Common myeloid progenitor, CD34-positive (primary cell): Measurements from ENCODE around the gene PCID2.

ENCODE experiments used
- CTCF ChIA-PET: fragments of 350-600 bp; sonication (Branson Sonifier 250); formaldehyde crosslinking; loops from one replicate; lab custom pipeline; 2021; ENCODE audit warnings: antibody characterized with exemption; lab: Charles Lee
- POLR2A ChIA-PET: fragments of 350-600 bp; sonication (Branson Sonifier 250); formaldehyde crosslinking; loops from one replicate; lab custom pipeline; 2021; ENCODE audit warnings: antibody characterized with exemption; lab: Charles Lee
- DNase-seq, 3 donors: peaks; one replicate each; pipeline versions ENCODE4 v3.0.0 to v3.0.0-alpha.2; 2013
- H3K27ac ChIP-seq, 2 experiments: 1 replicate in 1 of 2; 2 replicates in 1 of 2; pipeline ENCODE4 v1.7.0; 2013; ENCODE audit warnings: inconsistent platforms in 2 of 2, low read length in 2 of 2, mild to moderate bottlenecking in 2 of 2, low read depth in 1 of 2, moderate library complexity in 1 of 2; ENCODE audit not compliant: severe bottlenecking in 2 of 2, insufficient read depth in 1 of 2, poor library complexity in 1 of 2
- H3K27me3 ChIP-seq, 5 experiments: replicated peaks in 2 of 5; 1 replicate in 3 of 5; 2 replicates in 2 of 5; pipeline versions ENCODE4 v1.6.1 to v1.7.0; 2013; ENCODE audit warnings: low read length in 4 of 5, mild to moderate bottlenecking in 2 of 5, moderate library complexity in 2 of 5, inconsistent platforms in 1 of 5; ENCODE audit not compliant: insufficient read depth in 5 of 5, control insufficient read depth in 4 of 5
- H3K36me3 ChIP-seq, 4 experiments: 1 replicate in 2 of 4; 2 replicates in 2 of 4; pipeline versions ENCODE4 v1.6.1 to v1.7.0; 2013; ENCODE audit warnings: low read length in 3 of 4, control low read depth in 1 of 4, mild to moderate bottlenecking in 1 of 4; ENCODE audit not compliant: control insufficient read depth in 4 of 4, insufficient read depth in 4 of 4
- H3K4me1 ChIP-seq, 4 experiments: 1 replicate in 3 of 4; 2 replicates in 1 of 4; pipeline versions ENCODE4 v1.6.1 to v1.7.1; 2013; ENCODE audit warnings: low read length in 3 of 4, mild to moderate bottlenecking in 3 of 4, control low read depth in 1 of 4, inconsistent platforms in 1 of 4, moderate library complexity in 1 of 4; ENCODE audit not compliant: control insufficient read depth in 4 of 4, insufficient read depth in 4 of 4; ENCODE audit errors: control extremely low read depth in 1 of 4
- H3K4me3 ChIP-seq, 7 experiments: 1 replicate in 4 of 7; 2 replicates in 3 of 7; pipeline versions ENCODE4 v1.5.1 to v1.7.0; 2013; ENCODE audit warnings: mild to moderate bottlenecking in 7 of 7, low read length in 6 of 7, moderate library complexity in 6 of 7, inconsistent platforms in 2 of 7, low read depth in 2 of 7, control low read depth in 1 of 7; ENCODE audit not compliant: insufficient read depth in 4 of 7, control insufficient read depth in 1 of 7; ENCODE audit errors: extremely low read depth in 1 of 7
- H3K9me3 ChIP-seq, 5 experiments: 1 replicate in 4 of 5; 2 replicates in 1 of 5; pipeline versions ENCODE4 v1.6.1 to v1.7.1; 2013; ENCODE audit warnings: low read length in 4 of 5, mild to moderate bottlenecking in 2 of 5, inconsistent platforms in 1 of 5, low read depth in 1 of 5, moderate library complexity in 1 of 5; ENCODE audit not compliant: control insufficient read depth in 4 of 5, insufficient read depth in 2 of 5; ENCODE audit errors: control extremely low read depth in 1 of 5
- WGBS: methylation state at CpG from one replicate; pipeline ENCODE4 v1.1.5; 2013; ENCODE audit not compliant: insufficient coverage; 5-methylcytosine and 5-hydroxymethylcytosine counted together

Gene PCID2

DNA sequence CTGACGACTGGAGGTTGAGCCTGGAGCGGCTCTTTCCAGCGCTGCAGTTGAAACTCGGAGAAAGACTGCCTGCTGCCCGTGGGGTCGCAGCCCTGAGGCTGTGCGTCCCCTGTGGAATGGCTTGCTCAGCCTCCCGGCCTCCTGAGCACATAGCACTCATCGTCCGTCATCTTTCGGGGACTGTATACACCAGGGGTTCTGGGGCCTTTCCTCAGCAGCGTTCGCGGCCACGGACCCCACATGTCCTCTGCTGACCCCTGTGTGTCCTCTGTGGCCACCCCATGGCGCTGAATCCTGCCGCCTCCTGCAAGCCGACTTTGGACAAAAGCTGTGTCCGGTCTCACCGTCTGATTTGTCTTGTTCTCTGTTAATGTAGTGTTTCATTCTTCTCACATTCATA, 21.3 kb upstream of the PCID2 start:
- CTCF ChIA-PET, result no interaction called here

GRCh38 chr13:113229161-113229560, 20.7 kb upstream of the PCID2 start:
- POLR2A ChIA-PET, result no interaction called here
- H3K27me3 ChIP-seq, result no peaks in the 10 kb centered on the region
- no peak overlapping the region for H3K4me3 ChIP-seq
- WGBS, result 100% methylated on average over 3 of the region's 5 CpGs
- no peaks in the 10 kb centered on the region for H3K9me3 ChIP-seq
- no peak for DNase-seq
- no peaks in the 10 kb centered on the region for H3K4me1 ChIP-seq
- CTCF ChIA-PET, result no interaction called here
- H3K36me3 ChIP-seq, result peaks cover 30 to 83% (median 57%) of the 10 kb centered on the region in 4 experiments
- no peak overlapping the region for H3K27ac ChIP-seq

More for the DNA sequence above, 21.3 kb upstream of the PCID2 start:
- DNase-seq, result no peak
- peaks cover 31 to 82% (median 55%) of the 10 kb centered on the region in 4 experiments for H3K36me3 ChIP-seq
- no peaks in the 10 kb centered on the region for H3K9me3 ChIP-seq
- H3K4me1 ChIP-seq, result no peaks in the 10 kb centered on the region
- H3K27ac ChIP-seq, result no peak overlapping the region
- H3K4me3 ChIP-seq, result no peak overlapping the region
- POLR2A ChIA-PET, result interaction anchor here (1.0 kb wide), 1 partner anchor 11 kb away, joined by 3 read pairs; no protein-coding TSS in a partner anchor
- no peaks in the 10 kb centered on the region for H3K27me3 ChIP-seq
- 99% methylated on average over 14 of the region's 20 CpGs for WGBS

DNA sequence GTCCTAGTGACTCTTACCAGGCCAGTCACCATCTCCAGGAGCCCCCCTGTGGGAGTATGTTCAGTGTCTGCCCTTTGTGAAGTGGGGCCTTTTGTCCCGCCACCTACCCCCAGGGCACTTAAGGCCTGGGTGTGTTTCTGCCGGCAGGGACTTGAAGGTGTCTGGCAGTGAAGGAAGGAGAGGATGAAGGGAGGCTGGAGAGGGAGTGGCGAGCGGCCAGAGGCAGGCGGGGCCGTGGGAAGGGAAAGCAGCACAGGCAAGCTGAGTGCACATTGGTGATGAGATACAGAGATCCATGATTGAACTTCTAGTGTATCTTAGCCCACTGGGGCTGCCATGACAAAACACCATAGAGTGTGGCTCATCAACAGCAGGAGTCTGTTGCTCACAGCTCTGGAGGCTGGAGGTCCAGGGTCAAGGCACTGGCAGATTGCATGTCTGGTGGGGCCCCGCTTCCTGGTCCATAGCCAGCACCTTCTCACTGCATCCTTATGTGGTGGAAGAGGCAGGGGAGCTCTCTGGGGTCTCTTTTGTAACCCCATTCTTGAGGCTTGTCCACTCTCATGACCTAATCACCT, 18.5 kb upstream of the PCID2 start:
- no peak for DNase-seq
- Histone ChIP-seq H3K27ac (peak overlapping the region in 1 of 2 experiments; percentile 15), H3K4me3 (no peak overlapping the region), H3K27me3 (no peaks in the 10 kb centered on the region), H3K9me3 (no peaks in the 10 kb centered on the region), H3K36me3 (peaks cover 22 to 83% (median 60%) of the 10 kb centered on the region in 4 experiments), H3K4me1 (no peaks in the 10 kb centered on the region)
- POLR2A ChIA-PET, result no interaction called here
- CTCF ChIA-PET, result interaction anchor here (0.9 to 1.3 kb wide), 3 partner anchors 10 to 284 kb away, joined by 3 read pairs; no protein-coding TSS in a partner anchor
- 100% methylated on average over 6 of the region's 7 CpGs for WGBS

- CTCF ChIA-PET, result interaction anchor here (1.2 to 1.3 kb wide), 2 partner anchors 13 to 16 kb away, joined by 3 to 5 read pairs; partner anchors contain the start of gene CUL4A
- POLR2A ChIA-PET, result no interaction called here
- Histone ChIP-seq H3K27me3 (no peaks in the 10 kb centered on the region), H3K4me1 (no peaks in the 10 kb centered on the region), H3K36me3 (peaks cover 25 to 85% (median 59%) of the 10 kb centered on the region in 4 experiments), H3K4me3 (no peak overlapping the region), H3K27ac (no peak overlapping the region), H3K9me3 (no peaks in the 10 kb centered on the region)
- WGBS, result 100% methylated on average over 7 of the region's 7 CpGs
- DNase-seq, result no peak
These were observed 17.0 kb upstream of the PCID2 start for GRCh38 chr13:113225515-113225914.

GRCh38 chr13:113224486-113224885, 16.0 kb upstream of the PCID2 start:
- Histone ChIP-seq H3K27me3 (no peaks in the 10 kb centered on the region), H3K4me3 (no peak overlapping the region), H3K27ac (no peak overlapping the region), H3K36me3 (peaks cover 21 to 86% (median 61%) of the 10 kb centered on the region in 4 experiments), H3K9me3 (no peaks in the 10 kb centered on the region), H3K4me1 (no peaks in the 10 kb centered on the region)
- ChIA-PET POLR2A (no interaction called here), CTCF (no interaction called here)
- no peak for DNase-seq
- WGBS, result 97% methylated on average over 10 of the region's 10 CpGs

- no peaks in the 10 kb centered on the region for H3K9me3 ChIP-seq
- H3K36me3 ChIP-seq, result peaks cover 18 to 89% (median 56%) of the 10 kb centered on the region in 4 experiments
- H3K27me3 ChIP-seq, result no peaks in the 10 kb centered on the region
- H3K27ac ChIP-seq, result no peak overlapping the region
- H3K4me3 ChIP-seq, result no peak overlapping the region
- 96% methylated on average over 5 of the region's 7 CpGs for WGBS
- ChIA-PET POLR2A (no interaction called here), CTCF (no interaction called here)
- no peak for DNase-seq
- H3K4me1 ChIP-seq, result no peaks in the 10 kb centered on the region
These were observed 14.6 kb upstream of the PCID2 start for GRCh38 chr13:113223070-113223469.

DNA sequence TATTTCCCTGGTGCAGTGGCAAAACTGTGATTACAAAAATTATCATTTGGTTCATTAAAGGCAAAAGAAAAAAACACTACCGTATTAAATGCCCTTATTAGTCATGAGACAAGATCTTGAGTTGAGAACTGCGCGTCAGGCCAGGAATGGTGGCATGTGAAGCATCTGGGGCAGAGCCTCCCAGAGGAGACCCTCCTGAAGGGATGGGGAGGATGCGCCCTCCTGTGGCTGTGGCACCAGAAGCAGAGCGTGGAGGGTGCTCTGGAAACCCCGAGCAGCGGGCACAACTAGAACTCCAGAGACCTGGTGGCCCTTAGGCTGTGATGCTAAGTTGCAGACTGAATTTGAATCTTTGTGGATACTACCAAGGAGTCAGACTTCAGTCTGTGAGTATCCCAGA, 12.4 kb upstream of the PCID2 start:
- H3K27ac ChIP-seq, result no peak overlapping the region
- DNase-seq, result peak in 2 of 3 donors; percentile 15 to 34
- CTCF ChIA-PET, result interaction anchor here (0.9 kb wide), 1 partner anchor 11 kb away, joined by 3 read pairs; the partner anchor contains the start of gene CUL4A
- no peaks in the 10 kb centered on the region for H3K9me3 ChIP-seq
- H3K36me3 ChIP-seq, result peaks cover 14 to 70% (median 38%) of the 10 kb centered on the region in 4 experiments
- peaks cover 0 to under 1% (median 0%) of the 10 kb centered on the region in 4 experiments for H3K4me1 ChIP-seq
- no peak overlapping the region for H3K4me3 ChIP-seq
- 99% methylated on average over 7 of the region's 7 CpGs for WGBS
- POLR2A ChIA-PET, result no interaction called here
- H3K27me3 ChIP-seq, result no peaks in the 10 kb centered on the region
